ENCODE results near the gene CDC25B.

Gene CDC25B

GRCh38 chr20:3763671-3764601, 32.2 kb upstream of the CDC25B start:
- no peak for TF ChIP-seq CTCF (IDR thresholded peaks at IDR 0.05; ENCODE audit: insufficient read depth, low read depth, low read length, missing control alignments)
- DNase-seq (ENCODE audit: low read depth): no peak
- H3K4me3 ChIP-seq (ENCODE audit: low read depth, low read length): no peak overlapping the region

DNA sequence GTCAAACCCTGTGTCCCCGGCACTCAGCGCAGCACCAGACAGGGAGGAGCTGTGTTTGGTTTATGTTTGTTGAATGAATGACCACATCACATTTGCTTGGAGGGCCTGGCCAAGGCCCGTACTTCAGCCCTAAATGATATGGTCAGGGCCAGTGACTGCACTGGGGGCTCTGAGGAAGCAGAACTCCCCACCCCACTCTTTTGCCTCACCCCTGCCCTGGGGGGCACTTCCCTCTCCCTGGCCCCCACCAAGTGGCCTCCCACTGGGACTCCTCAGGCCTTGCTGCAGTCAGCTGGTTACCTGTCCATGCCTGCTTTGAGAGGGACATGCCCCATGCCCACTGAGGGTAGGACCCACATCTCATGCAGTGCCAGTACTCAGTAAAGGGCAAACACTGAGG, 31.5 kb upstream of the CDC25B start:
- DNase-seq (ENCODE audit: low read depth): no peak
- no peak for TF ChIP-seq CTCF (IDR thresholded peaks at IDR 0.05; ENCODE audit: insufficient read depth, low read depth, low read length, missing control alignments)
- H3K4me3 ChIP-seq (ENCODE audit: low read depth, low read length): no peak overlapping the region

DNA sequence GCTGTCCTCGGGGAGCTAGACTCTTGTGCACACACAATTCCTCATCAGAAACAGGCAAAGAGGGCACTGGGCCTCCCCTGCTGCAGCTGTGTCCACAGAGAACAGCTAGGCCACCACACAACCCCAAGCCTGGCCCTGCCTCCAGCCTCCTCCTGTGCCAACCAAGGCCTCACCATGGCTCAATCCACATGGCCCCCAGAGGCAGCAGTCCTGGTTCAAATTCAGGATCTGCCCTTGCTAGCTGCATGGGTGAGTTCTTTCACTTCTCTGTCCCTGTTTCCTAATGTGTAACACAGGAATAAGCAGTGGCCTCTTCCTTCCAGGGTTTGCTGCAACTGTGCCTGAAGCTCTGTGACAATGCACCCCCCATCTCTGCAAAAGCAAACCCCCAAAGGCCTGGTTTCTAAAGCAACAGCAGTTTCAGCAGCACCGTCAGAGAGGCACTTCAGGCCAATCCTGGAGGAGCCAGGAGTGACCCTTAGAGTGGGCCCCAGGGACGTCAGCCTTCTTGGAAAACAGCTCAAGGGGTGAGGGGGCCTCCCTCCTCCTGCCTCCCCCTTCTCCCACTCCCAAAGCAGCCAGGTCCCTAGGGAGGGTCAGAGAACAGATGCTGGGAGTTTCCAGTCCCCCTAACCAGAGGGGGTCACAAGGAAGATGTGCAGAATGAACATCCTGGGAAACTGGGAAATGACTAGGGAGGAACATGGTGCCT, 30.8 kb upstream of the CDC25B start:
- DNase-seq (ENCODE audit: low read depth): no peak
- TF ChIP-seq CTCF (IDR thresholded peaks at IDR 0.05; ENCODE audit: insufficient read depth, low read depth, low read length, missing control alignments): no peak
- no peak overlapping the region for H3K4me3 ChIP-seq (ENCODE audit: low read depth, low read length)

DNA sequence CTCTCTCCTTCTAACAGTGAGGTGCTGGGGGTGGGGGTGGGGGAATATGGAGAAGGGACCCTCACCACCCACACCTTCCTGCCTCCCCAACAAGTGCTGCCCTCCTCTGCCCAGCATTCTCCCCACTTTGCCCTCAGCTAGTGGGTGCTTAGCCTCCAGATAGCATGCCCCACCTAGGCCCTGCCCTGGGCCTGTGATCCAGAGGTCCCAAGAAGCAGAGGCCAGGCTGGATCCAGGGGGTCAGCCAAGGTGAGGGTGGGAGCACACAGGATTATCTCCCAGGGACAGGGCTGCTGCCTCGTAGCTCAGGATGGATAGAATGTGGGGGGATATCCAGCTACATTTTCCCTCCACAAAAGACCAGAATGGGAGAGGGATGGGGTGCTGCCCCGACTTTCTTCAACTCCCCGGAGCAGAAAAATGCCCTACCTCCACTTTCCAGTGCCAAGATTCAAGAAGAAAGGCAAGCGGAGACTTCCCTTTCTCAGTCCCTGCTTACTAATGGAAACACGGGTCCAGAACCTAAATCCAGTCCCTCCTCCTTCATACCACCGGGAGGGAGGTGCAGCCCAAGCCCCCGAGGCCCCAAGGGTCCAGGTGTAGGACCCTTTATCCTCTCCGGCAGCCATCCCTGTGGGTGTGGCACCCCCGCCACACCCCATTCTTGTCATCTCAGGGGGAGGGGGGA, 29.5 kb upstream of the CDC25B start:
- no peak for DNase-seq (ENCODE audit: low read depth)
- no peak for TF ChIP-seq CTCF (IDR thresholded peaks at IDR 0.05; ENCODE audit: insufficient read depth, low read depth, low read length, missing control alignments)
- peak overlapping the region; percentile 97 for H3K4me3 ChIP-seq (ENCODE audit: low read depth, low read length)

- peak overlapping the region; percentile 97 for H3K4me3 ChIP-seq (ENCODE audit: low read depth, low read length)
- DNase-seq (ENCODE audit: low read depth): no peak
- TF ChIP-seq CTCF (IDR thresholded peaks at IDR 0.05; ENCODE audit: insufficient read depth, low read depth, low read length, missing control alignments): no peak
These were observed 29.0 kb upstream of the CDC25B start for GRCh38 chr20:3767110-3767426.

- peak; percentile 18 for TF ChIP-seq CTCF (IDR thresholded peaks at IDR 0.05; ENCODE audit: insufficient read depth, low read depth, low read length, missing control alignments)
- peak within 1 kb of the TSS; percentile 97 for H3K4me3 ChIP-seq (ENCODE audit: low read depth, low read length)
- DNase-seq (ENCODE audit: low read depth): peak; percentile 99
These were observed 28.4 kb upstream of the CDC25B start, which contains the start of gene ADISSP for GRCh38 chr20:3767427-3768341. Gene ADISSP (minus strand): TSS chr20:3767753. CDS start chr20:3760100, 7,653 bp downstream.

Data from GM12865 (cell line).